NCI-H1694 (cell line): Measurements from ENCODE around the gene OMP.

Source experiments
- DNase-seq: peaks from one replicate; lab custom pipeline; 2025; lab: John Stamatoyannopoulos, UW

Gene OMP

DNA sequence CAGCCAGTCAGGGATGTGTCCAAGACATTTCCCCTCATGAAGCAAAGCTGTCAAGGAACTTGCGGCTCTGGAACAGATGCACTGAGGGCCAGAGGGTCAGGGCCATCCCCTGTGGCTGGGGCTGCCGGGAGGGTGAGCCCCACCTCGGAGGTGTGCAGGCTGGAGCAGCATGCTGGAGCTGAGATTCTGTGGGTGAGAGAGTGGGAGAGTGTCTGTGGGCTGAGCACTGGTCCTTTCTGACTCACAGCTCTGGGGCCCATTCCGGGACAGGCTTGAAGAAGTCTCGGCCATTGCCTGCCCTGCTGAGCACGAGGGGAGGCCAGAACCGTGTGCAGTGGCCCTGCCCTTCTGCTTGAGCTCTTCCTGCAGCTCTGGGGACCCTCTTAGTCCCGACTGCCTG is 2.1 kb downstream of the OMP start:
- no peak for DNase-seq

GRCh38 chr11:77106321-77106720 is 3.7 kb downstream of the OMP start:
- DNase-seq = peak; percentile 31

- DNase-seq = no peak
Observed at GRCh38 chr11:77106759-77107158, 4.1 kb downstream of the OMP start.

DNA sequence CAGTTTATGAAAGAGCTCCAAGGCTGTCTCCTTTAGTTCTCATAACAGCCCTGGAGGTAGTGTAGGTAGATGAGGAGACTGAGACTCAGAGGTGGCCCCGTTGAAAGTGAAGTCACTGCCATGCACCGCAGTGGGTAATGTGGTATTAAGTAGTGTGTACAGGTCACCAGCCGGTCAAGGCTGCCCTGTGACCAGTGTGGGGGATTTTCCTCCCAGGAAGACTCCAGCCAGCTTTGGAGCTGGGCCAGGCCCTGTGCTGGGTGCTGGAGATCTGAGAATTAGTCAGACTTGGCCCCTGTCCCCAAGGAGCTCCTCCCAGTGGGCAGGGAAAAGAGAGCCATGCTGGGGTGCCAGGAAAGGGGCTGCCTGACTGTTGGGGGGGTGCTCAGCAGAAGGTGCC is 5.3 kb downstream of the OMP start:
- DNase-seq = no peak

DNA sequence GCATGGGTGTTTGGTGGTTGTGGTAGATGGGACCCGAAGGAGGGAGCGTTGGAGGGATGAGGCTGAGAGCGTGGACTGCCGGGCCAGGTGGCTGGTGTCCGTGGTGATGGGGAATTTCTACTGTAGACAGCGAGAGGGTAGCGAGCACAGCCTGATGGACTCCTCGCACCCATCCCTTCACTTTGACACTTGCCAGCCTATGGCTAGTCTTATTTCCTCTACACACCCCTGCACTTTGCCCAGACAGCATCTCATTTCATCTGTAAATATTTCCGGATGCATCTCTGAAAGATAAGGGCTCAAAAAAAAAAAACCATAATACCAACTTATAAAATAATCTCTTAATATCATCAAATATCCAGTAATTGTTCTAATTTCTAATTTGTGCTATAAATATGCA is 5.8 kb downstream of the OMP start:
- DNase-seq = no peak

- peak; percentile 92 for DNase-seq
Observed at GRCh38 chr11:77109236-77110019, 6.8 kb downstream of the OMP start.

- DNase-seq = no peak
Observed at GRCh38 chr11:77110836-77111235, 8.2 kb downstream of the OMP start.

GRCh38 chr11:77111277-77111676 is 8.6 kb downstream of the OMP start:
- no peak for DNase-seq

DNA sequence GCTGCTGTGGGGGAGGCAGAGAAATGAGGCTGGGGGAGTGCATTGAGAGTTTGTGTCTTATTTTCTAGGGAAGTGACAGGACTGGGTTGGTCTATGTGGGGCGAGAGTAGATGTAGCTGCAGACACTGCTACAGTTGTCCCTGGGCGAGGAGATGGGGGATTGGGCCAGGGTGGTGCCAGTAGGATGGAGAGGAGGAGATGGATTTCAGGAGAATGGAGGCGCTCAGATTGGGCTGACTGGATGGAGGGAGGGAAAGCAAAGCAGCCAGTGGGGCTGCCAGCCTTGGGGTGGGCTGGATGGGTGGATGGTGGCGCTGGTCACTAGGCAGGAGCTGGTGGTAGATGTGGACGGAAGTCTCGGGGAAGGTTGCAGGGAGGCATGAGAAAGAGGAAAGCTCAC is 9.3 kb downstream of the OMP start:
- no peak for DNase-seq

DNA sequence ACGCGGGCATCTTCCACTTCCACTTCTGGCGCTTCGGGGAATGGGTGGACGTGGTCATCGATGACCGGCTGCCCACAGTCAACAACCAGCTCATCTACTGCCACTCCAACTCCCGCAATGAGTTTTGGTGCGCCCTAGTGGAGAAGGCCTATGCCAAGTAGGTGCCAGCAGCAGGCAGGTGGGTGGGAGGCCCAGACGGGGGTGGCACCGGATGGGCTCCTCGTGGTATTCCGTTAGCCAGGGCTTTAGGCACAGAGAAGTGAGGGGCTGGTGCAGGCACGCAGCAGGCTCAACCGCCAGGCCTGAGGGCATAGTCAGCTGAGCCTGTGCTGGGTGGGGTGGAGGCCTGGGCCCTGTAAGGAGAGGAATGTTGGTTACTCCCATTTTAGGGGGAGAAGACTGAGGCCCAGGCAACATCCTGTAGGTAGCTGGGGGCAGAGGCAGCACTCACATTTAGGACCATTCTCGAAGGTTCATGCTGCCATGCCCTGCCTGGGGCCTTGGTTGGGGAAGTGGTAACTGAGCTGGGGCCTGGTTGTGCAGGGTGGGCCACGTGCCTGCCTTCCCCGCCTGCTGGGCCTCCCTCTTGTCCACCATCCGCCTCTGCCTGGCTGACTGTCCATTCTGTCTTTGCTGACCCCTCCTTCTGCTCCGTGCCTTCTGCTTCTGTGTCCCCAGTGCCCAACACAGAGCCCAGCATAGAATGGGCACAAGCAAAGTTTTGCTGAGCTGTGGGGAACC is 10.2 kb downstream of the OMP start:
- no peak for DNase-seq

- peak; percentile 55 for DNase-seq
Observed at GRCh38 chr11:77113382-77114088, 10.9 kb downstream of the OMP start.

DNA sequence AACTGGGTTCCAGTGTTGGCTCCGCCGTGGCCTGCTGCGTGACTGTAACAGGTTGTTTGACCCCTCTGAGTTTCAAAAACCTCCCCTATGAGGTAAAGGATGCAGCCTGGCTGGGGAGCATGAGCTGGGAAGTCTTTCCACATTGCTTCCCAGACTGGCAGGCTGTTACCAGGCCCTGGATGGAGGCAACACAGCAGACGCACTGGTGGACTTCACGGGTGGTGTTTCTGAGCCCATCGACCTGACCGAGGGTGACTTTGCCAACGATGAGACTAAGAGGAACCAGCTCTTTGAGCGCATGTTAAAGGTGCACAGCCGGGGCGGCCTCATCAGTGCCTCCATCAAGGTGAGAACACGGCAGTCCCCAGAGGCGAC is 11.4 kb downstream of the OMP start:
- no peak for DNase-seq

DNA sequence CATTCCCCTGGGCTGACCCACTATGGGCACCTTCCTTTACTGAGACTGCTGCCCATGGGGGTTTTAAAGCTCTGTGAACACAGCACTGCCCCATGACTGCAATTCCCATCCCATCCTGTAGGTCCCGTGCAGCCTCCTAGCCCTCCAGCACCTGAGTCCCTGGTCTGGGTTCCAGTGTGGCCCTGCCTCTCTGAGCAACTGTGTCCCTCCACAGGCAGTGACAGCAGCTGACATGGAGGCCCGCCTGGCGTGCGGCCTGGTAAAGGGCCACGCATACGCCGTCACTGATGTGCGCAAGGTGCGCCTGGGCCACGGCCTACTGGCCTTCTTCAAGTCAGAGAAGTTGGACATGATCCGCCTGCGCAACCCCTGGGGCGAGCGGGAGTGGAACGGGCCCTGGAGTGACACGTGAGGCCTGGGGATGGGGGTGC is 12.6 kb downstream of the OMP start:
- no peak for DNase-seq

- DNase-seq = no peak
Observed at GRCh38 chr11:77115956-77116355, 13.3 kb downstream of the OMP start.

GRCh38 chr11:77117492-77117891 is 14.9 kb downstream of the OMP start:
- DNase-seq = no peak

DNA sequence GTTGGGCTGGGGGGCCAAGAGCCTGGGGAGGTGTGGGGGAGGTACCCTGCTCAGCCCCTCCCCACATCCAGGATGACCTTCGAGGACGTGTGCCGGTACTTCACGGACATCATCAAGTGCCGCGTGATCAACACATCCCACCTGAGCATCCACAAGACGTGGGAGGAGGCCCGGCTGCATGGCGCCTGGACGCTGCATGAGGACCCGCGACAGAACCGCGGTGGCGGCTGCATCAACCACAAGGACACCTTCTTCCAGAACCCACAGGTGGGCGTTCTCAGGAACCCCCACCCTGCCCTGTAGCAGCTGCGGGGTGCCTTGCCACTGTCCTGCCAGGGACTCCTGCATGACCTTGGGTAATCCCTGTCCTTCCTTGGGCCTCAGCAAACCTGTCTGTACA is 15.4 kb downstream of the OMP start:
- no peak for DNase-seq

- DNase-seq = no peak
Observed at GRCh38 chr11:77118971-77119370, 16.3 kb downstream of the OMP start.

GRCh38 chr11:77119531-77119936 is 16.9 kb downstream of the OMP start:
- no peak for DNase-seq

GRCh38 chr11:77120571-77120970 is 17.9 kb downstream of the OMP start:
- DNase-seq = no peak

GRCh38 chr11:77121096-77121640 is 18.5 kb downstream of the OMP start:
- no peak for DNase-seq

GRCh38 chr11:77121876-77122575 is 19.4 kb downstream of the OMP start:
- no peak for DNase-seq

- DNase-seq = no peak
Observed at GRCh38 chr11:77122576-77123212, 20.1 kb downstream of the OMP start.
